GM10266 (cell line): Measurements from ENCODE around the gene ZNF407.

Experiments used
- DNase-seq: peaks from one replicate; pipeline ENCODE4 v3.0.0; 2012; ENCODE audit errors: extremely low spot score
- TF ChIP-seq, protein P1 (sequence below): IDR thresholded peaks from 2 replicates; pipeline ENCODE4 v1.5.1; 2012; ENCODE audit warnings: mild to moderate bottlenecking, low read depth; ENCODE audit not compliant: control insufficient read depth, insufficient read depth; ENCODE audit errors: missing control alignments

ZNF407 gene

GRCh38 chr18:75071484-75071785 lies 473.8 kb downstream of the ZNF407 start:
- TF ChIP-seq, protein P1, sequence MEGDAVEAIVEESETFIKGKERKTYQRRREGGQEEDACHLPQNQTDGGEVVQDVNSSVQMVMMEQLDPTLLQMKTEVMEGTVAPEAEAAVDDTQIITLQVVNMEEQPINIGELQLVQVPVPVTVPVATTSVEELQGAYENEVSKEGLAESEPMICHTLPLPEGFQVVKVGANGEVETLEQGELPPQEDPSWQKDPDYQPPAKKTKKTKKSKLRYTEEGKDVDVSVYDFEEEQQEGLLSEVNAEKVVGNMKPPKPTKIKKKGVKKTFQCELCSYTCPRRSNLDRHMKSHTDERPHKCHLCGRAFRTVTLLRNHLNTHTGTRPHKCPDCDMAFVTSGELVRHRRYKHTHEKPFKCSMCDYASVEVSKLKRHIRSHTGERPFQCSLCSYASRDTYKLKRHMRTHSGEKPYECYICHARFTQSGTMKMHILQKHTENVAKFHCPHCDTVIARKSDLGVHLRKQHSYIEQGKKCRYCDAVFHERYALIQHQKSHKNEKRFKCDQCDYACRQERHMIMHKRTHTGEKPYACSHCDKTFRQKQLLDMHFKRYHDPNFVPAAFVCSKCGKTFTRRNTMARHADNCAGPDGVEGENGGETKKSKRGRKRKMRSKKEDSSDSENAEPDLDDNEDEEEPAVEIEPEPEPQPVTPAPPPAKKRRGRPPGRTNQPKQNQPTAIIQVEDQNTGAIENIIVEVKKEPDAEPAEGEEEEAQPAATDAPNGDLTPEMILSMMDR = no peak
- no peak for DNase-seq

GRCh38 chr18:75071866-75072671 lies 474.4 kb downstream of the ZNF407 start:
- TF ChIP-seq, protein P1 = no peak
- no peak for DNase-seq

- DNase-seq = no peak
- TF ChIP-seq, protein P1 = no peak
Observed at GRCh38 chr18:75072672-75073371, 475.2 kb downstream of the ZNF407 start.

DNA sequence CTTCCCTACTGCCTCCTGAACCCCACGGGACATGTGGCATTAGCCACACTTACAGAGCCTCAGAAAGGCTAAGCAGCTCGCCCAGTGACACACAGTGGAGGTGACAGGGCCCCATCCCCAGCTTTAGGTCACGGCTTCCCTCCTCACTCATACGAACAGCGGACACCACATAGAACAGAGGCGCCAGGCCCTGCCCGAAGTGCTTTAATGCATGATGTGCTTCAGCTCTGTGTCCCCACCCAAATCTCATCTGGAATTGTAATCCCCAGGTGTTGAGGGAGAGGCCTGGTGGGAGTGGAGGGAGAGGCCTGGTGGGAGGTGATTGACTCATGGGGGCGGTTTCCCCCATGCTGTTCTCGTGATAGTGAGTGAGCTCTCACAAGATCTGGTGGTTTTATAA lies 476.0 kb downstream of the ZNF407 start:
- no peak for DNase-seq
- TF ChIP-seq, protein P1 = no peak

- DNase-seq = no peak
- TF ChIP-seq, protein P1 = no peak
Observed at GRCh38 chr18:75074196-75075015, 476.7 kb downstream of the ZNF407 start.

- TF ChIP-seq, protein P1 = no peak
- no peak for DNase-seq
Observed at GRCh38 chr18:75075016-75075305, 477.3 kb downstream of the ZNF407 start.
